Mucosa of stomach (tissue), 1 donor: ENCODE data around the gene ATP10B.

Experiments used
- H3K27me3 ChIP-seq: one replicate; pipeline ENCODE4 v1.7.0; 2013; ENCODE audit warnings: mild to moderate bottlenecking, low read length; ENCODE audit not compliant: control insufficient read depth, insufficient read depth
- H3K36me3 ChIP-seq: one replicate; pipeline ENCODE4 v1.7.0; 2013; ENCODE audit warnings: low read length; ENCODE audit not compliant: control insufficient read depth, insufficient read depth
- H3K4me1 ChIP-seq: one replicate; pipeline ENCODE4 v1.7.0; 2013; ENCODE audit warnings: mild to moderate bottlenecking, low read length; ENCODE audit not compliant: control insufficient read depth, insufficient read depth
- H3K4me3 ChIP-seq: one replicate; pipeline ENCODE4 v1.7.0; 2013; ENCODE audit warnings: low read length
- H3K9ac ChIP-seq: one replicate; pipeline ENCODE4 v1.7.0; 2013; ENCODE audit warnings: mild to moderate bottlenecking, low read length, moderate library complexity
- H3K9me3 ChIP-seq: one replicate; pipeline ENCODE4 v1.7.0; 2013; ENCODE audit warnings: mild to moderate bottlenecking, low read length, moderate library complexity; ENCODE audit not compliant: control insufficient read depth
- donor health status: Pancreatic carcinoma.

ATP10B gene

GRCh38 chr5:160800375-160801275 lies 51.4 kb downstream of the ATP10B start:
- Histone ChIP-seq H3K27me3 (no peaks in the 10 kb centered on the region), H3K4me1 (peaks cover 15% of the 10 kb centered on the region), H3K4me3 (no peak overlapping the region), H3K9ac (no peak overlapping the region), H3K36me3 (no peaks in the 10 kb centered on the region), H3K9me3 (no peaks in the 10 kb centered on the region)

GRCh38 chr5:160799184-160799583 lies 52.8 kb downstream of the ATP10B start:
- H3K36me3 ChIP-seq, result no peaks in the 10 kb centered on the region
- H3K9ac ChIP-seq, result no peak overlapping the region
- H3K27me3 ChIP-seq, result no peaks in the 10 kb centered on the region
- no peaks in the 10 kb centered on the region for H3K9me3 ChIP-seq
- no peak overlapping the region for H3K4me3 ChIP-seq
- H3K4me1 ChIP-seq, result peaks cover 15% of the 10 kb centered on the region

GRCh38 chr5:160797020-160797419 lies 55.0 kb downstream of the ATP10B start:
- Histone ChIP-seq H3K36me3 (no peaks in the 10 kb centered on the region), H3K4me3 (no peak overlapping the region), H3K9me3 (no peaks in the 10 kb centered on the region), H3K27me3 (no peaks in the 10 kb centered on the region), H3K4me1 (peaks cover 15% of the 10 kb centered on the region), H3K9ac (no peak overlapping the region)

- no peaks in the 10 kb centered on the region for H3K27me3 ChIP-seq
- H3K4me3 ChIP-seq, result no peak overlapping the region
- no peaks in the 10 kb centered on the region for H3K4me1 ChIP-seq
- H3K9ac ChIP-seq, result no peak overlapping the region
- no peaks in the 10 kb centered on the region for H3K36me3 ChIP-seq
- H3K9me3 ChIP-seq, result no peaks in the 10 kb centered on the region
Measured at GRCh38 chr5:160793530-160793899, 58.5 kb downstream of the ATP10B start.

GRCh38 chr5:160792732-160793529 lies 59.1 kb downstream of the ATP10B start:
- H3K36me3 ChIP-seq, result no peaks in the 10 kb centered on the region
- H3K9ac ChIP-seq, result no peak overlapping the region
- H3K4me1 ChIP-seq, result no peaks in the 10 kb centered on the region
- H3K27me3 ChIP-seq, result no peaks in the 10 kb centered on the region
- no peak overlapping the region for H3K4me3 ChIP-seq
- no peaks in the 10 kb centered on the region for H3K9me3 ChIP-seq

GRCh38 chr5:160792281-160792680 lies 59.7 kb downstream of the ATP10B start:
- Histone ChIP-seq H3K4me3 (no peak overlapping the region), H3K36me3 (no peaks in the 10 kb centered on the region), H3K9me3 (no peaks in the 10 kb centered on the region), H3K4me1 (no peaks in the 10 kb centered on the region), H3K27me3 (no peaks in the 10 kb centered on the region), H3K9ac (no peak overlapping the region)

- Histone ChIP-seq H3K27me3 (no peaks in the 10 kb centered on the region), H3K9me3 (no peaks in the 10 kb centered on the region), H3K9ac (no peak overlapping the region), H3K4me1 (peaks cover 3% of the 10 kb centered on the region), H3K4me3 (no peak overlapping the region), H3K36me3 (no peaks in the 10 kb centered on the region)
Measured at GRCh38 chr5:160789219-160789859, 62.7 kb downstream of the ATP10B start.

- Histone ChIP-seq H3K4me3 (no peak overlapping the region), H3K36me3 (no peaks in the 10 kb centered on the region), H3K9me3 (no peaks in the 10 kb centered on the region), H3K9ac (no peak overlapping the region), H3K4me1 (peaks cover 3% of the 10 kb centered on the region), H3K27me3 (no peaks in the 10 kb centered on the region)
Measured at GRCh38 chr5:160788102-160788660, 63.8 kb downstream of the ATP10B start.

- H3K4me1 ChIP-seq, result peaks cover 3% of the 10 kb centered on the region
- no peak overlapping the region for H3K4me3 ChIP-seq
- H3K27me3 ChIP-seq, result no peaks in the 10 kb centered on the region
- H3K9me3 ChIP-seq, result no peaks in the 10 kb centered on the region
- H3K9ac ChIP-seq, result no peak overlapping the region
- H3K36me3 ChIP-seq, result no peaks in the 10 kb centered on the region
Measured at GRCh38 chr5:160787240-160787639, 64.8 kb downstream of the ATP10B start.

- Histone ChIP-seq H3K9ac (no peak overlapping the region), H3K36me3 (no peaks in the 10 kb centered on the region), H3K9me3 (no peaks in the 10 kb centered on the region), H3K4me3 (no peak overlapping the region), H3K4me1 (no peaks in the 10 kb centered on the region), H3K27me3 (no peaks in the 10 kb centered on the region)
Measured at GRCh38 chr5:160774666-160775315, 77.2 kb downstream of the ATP10B start.

GRCh38 chr5:160773646-160774410 lies 78.2 kb downstream of the ATP10B start:
- Histone ChIP-seq H3K36me3 (no peaks in the 10 kb centered on the region), H3K9ac (no peak overlapping the region), H3K4me3 (no peak overlapping the region), H3K9me3 (no peaks in the 10 kb centered on the region), H3K27me3 (no peaks in the 10 kb centered on the region), H3K4me1 (no peaks in the 10 kb centered on the region)
